M059J (cell line): ENCODE results near the gene CCDC194. TPM values are rescaled to one million over a fixed set of nuclear protein-coding genes. Genes with fewer than 3 reads are reported as not detected.

Experiments used
- DNase-seq: peaks from one replicate; pipeline ENCODE4 v3.0.0-alpha.2; 2012; ENCODE audit warnings: low read depth
- total RNA-seq: library from RNA; depleted of rRNA; stranded (reverse); fragments of >200 nt; shearing (Covaris generic); gene quantifications from 2 replicates; pipeline ENCODE4 v1.2.3, GENCODE V29; 2014

The CCDC194 gene
- total RNA-seq, 1 experiment from 2014 or later: 0.47 TPM

DNA sequence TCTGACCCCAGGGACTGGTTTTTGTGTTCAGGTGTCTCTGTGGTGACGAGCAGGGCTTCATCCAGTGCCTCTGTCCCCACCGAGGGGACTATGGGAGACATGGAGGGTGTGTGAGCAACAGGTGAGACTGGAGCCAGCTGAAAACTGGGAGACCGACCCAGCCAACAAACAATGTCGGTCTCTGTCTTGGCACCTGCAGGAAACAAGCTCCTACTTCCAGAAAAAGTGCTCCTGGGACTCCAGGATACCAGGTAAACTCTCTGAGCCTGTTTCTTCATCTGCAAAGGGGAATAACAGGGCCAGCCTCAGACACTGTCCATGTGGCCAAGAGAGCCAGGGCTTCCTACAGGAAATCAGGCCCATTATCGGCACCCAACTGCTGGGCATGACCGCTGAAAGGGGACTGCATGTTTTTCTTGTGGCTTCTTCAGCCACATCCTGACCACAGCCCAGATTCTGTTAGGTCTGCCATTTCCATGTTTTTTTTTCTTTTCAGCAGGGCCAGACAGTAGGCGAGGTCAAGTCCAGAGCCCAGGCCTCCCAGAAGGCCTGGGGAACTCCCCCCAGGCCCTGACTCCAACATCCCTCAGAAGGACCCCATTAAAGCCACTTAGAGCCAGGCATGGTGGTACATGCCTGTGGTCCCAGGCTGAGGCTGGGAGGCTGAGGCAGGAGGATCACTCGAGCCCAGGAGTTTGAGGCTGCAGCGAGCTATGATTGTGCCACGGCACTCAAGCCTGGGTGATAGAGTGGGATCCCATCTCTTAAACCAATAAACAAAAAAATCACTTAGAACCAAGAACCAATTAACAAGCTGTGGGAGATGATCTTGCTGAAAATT lies 12.3 kb upstream of the CCDC194 start:
- peak; percentile 93 for DNase-seq

DNA sequence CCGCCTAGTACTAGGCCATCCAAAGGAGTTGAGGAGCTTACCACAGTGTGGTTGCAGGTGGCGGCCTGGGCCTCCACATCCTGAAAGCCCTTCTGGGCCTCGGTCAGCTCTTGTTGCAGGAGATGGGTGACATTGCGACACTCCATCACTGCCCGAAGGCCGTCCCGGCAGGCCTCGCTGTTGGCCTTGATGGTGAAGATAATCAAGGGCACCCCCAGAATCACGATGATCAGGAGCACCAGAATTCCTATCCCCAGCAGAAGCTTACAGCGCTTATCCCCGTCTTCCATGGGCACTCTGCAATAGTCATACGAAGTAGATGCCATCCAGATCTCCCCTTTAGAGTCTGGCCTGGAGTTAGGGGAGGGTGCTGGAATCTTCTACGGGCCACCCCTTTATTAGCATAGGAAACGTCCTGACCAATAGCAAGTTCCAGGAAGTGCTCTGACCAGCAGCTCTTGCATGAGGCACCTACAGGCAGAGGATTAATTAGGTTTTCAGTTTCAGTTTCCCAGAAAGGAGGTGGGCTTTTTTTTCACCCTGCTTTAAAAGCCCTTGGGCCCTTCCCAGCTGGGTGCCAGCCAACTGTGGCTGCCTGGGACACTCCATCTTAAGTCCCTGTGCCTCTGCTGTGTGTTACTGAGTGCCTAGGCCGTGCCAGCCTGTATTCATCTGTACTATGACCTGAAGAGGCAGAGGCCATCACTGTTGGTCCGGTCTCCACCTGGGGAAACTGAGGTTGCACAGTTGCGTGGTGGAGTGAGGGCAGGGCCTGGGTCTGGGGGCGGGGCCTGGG lies 11.5 kb upstream of the CCDC194 start, which contains the start of gene BST2:
TSS of gene BST2 (minus strand) at position 381 of the 796 bp plus-strand sequence. CDS start at position 326, 55 bp downstream.
- DNase-seq: peak; percentile 97

DNA sequence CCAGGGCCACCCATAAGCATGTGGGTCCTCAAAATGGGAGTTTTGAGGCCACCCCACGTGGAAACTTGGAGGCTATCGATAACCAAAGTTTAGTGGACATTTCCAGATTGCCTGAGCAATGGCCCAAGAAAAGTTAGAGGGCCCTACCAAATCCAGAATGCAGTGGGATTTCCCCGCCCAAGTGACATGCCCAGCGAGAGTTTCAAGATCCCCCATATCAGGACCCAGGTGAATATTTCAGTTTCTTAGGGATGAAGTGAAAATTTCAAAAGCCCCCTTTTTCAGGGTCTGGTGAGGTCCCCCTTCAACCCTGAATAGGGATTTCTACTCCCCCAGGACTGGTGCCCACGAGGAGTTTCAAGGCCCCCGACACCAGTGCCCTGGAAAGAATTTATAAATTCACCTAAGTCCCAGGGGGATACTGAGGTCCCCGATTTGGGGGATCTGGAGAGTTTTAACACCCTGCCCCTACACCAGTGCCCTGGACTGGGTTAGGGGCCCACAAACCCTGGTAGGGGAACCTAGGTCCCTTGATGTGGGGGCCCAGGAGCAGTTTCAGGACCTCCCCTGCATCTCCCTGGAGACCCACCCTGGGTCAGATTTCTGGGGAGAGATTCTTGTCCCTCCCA lies 10.7 kb upstream of the CCDC194 start:
- DNase-seq: no peak

DNA sequence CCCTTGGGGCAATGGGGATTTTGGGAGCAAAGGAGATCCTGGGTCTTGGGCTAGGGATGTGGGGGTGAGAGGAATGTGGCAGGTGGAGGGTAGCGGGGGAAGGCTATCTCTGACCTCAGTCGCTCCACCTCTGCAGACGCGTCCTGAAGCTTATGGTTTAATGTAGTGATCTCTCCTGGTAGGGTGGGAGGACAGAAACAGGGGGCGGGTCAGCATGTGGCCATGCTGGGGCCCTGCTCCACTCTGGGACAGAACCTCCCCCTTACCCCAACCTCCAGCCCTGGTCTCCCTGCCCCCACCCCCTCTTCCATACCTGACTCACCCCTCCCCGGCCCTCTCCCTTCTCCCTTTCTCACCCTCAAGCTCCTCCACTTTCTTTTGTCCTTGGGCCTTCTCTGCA lies 10.0 kb upstream of the CCDC194 start:
- DNase-seq: no peak

DNA sequence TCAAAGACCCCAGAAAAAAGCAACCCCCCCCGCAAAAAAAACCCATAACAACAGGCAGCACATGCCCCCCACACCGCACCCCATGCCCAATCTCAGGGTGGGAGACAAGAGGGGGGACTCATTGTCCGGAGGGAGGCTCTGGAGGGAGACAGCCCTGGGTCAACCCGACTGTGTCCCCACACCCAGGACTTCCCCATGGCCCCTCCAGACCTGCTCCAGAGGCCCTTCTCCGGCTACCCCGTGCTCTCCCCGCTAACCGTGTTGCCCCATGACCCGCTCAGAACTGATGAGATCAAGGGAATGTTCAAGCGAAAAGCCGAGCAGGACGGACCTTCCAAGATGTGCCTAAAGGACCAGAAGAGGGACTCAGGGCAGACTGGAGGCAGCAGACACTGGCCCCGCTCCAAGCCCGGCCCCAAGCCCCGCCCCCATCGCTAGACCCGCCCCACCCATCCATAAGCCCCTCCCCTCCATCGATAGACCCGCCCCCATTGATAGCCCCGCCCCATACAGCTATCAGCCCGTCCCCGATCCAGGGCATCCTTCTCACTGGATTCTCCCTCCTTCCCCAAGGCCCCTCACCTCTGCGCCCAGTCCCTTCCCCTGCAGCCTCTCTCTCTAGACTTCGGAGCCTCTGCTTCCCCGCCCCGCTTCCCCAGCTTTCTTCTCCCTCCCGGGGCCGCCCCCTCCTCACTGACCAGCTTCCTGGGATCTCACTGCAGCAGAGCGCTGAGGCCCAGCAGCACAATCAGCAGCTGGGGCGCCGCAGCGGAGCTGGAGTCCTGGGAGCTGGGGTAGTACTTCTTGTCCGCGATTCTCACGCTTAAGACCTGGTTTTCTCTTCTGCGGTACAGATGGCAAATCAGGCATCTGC lies 9.2 kb upstream of the CCDC194 start:
- DNase-seq: no peak

DNA sequence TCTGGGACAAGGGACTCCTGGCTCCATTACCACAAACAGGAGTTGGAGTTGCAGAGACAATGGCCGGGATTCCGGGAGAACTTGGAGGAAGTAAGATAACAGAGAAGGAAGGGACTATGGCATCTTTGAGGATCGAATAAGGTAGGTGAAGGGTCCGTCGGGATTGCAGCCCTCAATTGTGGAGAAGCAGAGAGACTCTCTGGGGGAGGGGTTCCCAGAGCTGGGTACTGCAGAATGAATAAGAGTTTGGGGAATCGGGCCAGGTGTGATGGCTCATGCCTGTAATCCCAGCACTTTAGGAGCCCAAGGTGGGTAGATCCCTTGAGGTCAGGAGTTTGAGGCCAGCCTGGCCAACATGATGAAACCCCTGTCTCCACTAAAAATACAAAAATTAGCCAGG lies 7.6 kb upstream of the CCDC194 start:
- DNase-seq: no peak

DNA sequence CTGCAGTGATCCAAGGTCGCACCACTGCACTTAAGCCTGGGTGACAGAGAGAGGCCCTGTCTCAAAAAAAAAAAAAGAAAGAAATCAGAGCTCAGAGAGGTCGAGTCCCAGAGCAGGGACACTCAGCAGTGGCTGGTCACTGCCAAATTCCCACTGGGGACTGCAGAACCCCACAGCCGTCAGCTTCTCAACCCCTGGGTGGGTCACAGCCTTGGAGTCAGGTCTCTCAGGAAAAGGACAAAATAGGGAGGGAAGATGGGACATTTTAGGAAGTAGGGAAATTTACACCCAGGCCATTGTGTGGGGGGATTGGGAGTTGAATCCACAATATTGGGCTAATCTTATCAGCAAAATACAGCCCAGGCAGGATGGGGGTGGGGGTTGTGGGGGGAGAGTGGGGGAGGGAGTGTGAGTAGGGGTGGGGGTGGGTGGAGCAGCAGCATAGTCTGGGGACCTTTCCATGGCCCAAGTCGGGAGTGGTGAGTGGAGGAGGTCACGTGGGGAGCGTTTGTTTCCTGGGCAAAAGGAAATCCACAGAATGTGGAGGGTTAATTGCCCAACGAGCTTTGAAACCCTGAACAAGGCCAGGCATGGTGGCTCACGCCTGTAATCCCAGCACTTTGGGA lies 5.0 kb upstream of the CCDC194 start:
- no peak for DNase-seq

DNA sequence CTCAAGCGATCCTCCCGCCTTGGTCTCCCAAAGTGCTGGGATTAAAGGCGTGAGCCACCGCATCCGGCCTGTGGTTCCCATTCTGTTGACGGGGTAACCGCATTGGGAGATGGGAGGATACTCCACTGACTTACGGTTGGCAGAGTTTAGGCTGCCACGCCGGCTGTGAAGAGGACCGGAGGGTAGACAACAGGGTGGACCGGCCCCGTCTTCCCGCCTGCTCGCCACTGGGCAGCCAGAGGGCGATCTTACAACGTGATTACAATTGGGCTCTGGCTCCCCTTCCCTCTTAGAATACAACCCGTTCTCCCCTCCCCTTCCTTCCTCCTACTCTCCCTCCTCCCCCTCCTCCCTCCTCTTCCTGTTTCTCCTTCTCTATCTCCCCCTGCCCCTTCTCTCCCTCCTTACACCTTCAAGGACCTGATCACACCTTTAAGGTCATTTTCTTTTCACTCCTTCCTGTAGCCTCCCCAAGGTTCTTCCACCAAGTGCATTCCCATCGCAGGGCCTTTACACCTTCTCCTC lies 957 bp upstream of the CCDC194 start:
- peak; percentile 79 for DNase-seq

DNA sequence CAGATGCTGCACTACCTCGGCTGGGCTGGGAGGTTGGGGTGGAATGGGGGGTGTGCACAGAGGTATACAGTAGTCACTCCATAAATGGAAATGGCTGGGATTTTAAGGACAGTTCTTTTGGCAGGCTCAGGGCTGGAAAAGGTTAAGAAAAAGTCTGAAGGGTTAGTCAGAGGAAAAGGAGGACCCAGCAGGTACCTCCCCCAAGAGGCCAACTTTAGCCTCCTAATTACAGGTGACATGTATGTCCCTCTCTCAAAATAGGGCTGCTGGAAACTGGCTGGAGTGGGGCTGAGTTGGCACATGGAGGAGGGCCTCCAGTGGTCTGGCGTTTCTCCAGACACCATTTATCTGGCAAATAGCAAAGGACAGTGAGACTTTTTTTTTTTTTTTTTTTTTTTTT lies 994 bp downstream of the CCDC194 start:
- peak; percentile 90 for DNase-seq

DNA sequence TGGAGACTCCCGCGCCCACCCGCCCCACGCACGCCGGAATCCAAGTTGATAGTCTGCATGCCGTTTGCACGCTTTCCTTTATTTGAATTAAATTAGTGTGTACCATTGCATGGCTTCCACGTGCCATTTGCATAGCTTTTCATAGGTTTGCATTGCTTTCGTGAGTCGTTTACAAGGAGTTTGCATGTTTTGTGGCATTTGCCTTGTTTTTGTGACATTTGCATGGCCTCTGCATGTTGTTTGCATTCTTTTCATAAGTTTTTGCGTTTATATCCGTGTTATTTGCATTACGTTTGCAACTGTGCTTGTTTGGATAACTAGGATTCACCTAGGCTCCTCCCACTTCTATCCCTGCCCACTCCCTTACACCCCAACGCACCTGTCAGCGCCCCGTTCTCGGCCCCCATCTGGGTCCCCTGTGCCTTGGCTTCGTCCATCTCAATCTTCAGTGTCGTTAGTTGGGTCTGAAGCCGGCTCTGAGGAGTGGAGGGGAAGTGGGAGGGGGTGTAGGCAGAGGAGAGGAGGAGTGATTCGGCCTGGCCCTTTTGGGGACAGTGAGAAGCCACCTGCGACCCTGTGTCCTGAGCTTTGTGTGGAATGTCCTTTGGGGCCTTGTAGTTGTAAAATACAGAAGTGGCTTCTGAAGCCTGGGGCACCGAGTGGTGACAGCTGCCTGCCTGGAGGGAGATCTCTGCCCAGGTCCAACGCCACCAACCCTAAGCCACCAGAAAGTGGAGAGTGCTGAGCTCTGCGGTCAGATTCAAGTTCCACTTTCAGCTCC lies 2.4 kb downstream of the CCDC194 start:
- no peak for DNase-seq

DNA sequence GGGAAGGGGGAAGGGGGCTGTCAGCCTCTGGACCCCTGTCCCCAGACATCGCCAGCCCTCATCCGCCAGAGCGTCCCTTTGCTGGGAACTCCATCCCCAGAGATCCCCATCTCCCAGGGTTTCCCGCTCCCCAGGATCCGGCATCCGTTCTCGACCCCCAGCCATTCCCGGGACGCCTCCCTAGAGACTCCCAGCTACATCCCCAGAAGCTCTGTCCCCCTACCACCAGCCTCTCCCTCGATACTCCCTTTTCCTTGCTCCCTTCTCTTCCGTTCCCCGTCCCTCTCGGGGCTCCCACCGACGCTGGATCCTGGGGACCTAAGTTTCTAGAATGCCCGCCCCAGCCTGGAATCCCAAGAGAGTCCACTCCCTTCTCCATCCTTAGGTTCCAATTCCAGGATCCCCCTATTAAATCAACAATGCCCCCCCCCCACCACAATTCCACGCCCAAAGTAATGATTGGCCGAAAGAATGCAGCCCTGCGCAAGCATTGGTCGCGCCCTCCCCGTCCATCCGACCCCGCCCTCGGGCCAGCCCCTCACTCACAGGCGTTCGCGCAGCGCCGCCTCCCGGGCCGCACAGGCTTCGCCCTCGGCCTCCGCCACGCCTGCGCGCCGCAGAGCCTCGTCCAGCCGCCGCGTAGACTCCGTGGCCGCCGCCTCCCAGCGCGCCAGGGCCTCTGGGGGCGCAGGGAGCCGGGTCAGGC lies 3.2 kb downstream of the CCDC194 start:
- DNase-seq: peak; percentile 92

DNA sequence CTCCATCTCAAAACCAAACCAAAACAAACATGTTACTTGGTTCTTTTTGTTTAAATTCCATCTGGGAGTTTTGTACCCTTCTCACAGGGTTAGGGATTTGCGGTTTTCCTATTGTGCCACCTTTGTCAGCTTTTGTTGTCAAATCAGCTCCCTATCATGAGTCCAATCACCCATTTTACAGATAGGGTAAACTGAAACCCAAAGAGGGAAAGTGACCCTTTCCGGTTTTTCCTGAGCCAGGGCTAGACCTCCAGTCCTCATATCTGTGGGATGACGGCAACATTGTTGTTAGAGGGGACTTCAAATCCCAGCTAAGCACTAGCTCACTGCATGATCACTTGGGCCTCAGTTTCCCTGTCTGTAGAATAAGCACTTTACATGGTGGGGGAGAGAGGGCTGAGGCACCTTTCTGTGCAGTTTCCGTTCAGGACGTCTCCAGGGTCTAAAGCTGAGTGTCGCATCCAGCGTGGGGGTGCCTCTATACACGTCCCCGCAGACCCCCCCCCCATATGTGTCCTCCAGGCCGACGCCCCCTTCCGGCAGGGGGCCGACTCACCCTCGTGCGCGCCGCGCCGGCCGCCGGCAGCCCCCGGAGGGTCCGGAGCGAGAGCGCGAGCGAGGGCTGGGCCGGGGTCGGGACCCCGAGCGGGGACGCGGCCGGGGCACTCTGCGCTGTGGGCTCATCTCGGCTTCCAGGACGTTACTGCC lies 3.9 kb downstream of the CCDC194 start:
- DNase-seq: no peak

DNA sequence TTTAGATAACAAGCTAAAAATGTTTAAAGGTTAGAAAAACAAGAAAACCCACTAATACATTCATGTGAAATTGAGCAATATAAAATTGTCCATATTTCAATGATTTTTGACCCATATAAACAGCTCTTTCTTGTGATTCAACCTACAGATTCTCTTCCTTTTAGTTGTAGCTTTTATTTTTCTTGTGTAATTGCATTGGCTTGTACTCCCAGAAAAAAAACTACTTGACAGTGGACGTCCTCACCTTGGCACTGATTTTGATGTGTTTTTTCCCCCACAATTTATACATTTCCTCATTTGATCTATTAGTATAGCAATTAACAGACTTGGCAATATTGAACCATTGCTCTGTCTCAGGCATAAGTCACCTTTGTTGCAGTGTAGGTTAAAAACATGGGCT lies 4.7 kb downstream of the CCDC194 start:
- no peak for DNase-seq

DNA sequence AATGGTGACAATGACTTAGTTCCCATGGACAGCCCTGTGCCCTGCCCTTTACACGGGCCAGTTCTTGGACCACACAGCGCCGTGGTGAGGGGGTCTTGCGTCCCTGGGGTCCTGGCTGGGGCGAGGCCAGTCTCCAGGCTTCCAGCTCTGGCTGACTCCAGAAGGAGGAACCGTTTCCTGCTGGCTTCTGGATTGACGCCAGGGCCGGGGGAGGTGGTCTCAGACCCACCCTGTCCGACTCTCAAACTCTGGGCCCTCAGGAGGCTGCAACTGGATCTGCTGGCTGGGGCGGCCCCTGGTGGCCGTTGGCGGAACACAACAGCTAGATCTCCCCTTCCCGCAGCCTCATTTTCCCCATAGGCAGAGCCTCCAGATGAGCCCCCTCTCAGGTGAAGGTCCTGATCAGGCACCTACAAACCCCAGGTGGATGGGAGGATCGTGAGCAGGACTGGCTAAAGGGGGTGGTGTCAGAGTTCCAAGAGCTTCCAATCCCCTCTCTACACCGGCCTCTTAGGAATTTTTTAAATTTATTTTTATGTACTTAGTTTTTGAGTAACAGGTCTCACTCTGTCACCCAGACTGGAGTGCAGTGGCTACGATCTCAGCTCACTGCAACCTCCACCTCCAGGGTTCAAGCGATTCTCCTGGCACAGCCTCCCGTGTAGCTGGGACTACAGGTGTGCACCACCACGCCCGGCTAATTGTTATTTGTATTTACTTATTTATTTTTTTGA lies 8.0 kb downstream of the CCDC194 start:
- peak; percentile 46 for DNase-seq

DNA sequence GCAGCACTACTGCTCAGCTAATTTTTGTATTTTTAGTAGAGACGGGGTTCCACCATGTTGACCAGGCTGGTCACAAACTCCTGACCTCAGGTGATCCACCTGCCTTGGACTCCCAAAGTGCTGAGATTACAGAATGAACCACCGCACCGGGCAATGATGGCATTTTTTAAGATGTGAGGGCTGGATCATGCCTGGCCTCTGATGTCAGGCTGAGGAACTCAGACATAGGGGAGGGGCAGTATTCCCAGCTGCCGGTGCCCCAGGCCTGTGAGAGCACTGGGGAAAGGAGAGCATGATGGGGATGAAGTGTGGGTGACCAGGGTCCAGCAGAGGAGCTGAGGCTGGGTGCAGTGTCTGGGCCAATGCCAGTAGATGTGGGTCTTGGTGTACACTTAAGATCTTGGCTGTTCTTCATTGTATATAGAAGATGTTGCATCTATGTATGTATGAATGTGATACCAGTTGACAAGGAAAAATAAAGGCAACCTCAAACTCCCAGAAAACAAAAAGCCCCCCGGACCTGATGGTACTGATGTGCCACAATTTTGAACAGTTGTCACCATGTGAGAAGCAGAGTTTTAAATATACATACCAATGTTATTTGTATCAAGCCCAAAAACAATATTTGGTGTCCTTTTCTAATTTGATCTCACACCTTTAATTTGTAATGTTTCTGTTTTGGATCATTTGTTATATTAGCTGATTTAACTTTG lies 13.4 kb downstream of the CCDC194 start:
- no peak for DNase-seq

DNA sequence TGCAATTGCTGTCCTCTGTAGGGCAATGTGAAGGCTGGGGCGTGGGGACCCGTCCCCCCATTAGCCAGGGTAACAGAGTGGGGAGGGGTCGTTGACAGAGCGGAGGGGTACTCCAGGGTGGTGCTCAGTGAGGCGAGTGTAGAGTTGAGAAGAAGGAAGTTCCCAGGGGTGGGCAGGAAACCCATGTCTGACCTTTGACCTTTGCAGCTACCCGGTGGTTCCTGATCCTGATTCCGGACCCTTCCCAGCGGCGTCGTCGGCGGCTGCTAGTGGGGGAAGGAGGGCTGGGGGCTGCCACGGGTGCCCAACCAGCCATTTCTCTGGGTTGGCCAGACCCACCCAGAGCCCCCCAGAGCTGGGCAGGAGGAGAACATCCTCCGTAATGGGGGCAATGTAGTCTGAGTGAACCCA lies 14.8 kb downstream of the CCDC194 start:
- DNase-seq: no peak

DNA sequence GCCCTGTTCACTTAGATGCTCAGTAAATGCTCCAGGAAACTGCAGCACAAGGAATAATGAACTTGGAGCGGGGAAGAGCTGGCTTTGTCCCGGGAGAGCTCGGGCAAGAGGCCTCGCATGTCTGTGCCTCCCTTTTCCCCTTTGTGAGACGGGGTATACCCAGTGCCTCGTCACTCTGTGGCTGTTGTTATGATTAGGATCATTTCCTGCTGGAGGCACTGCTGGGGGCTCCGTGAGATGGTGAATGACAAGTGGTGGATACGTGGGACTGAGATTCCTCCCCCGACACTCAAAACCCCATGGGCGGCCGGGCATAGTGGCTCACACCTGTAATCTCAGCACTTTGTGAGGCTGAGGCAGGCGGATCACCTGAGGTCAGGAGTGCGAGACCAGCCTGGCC lies 15.7 kb downstream of the CCDC194 start:
- DNase-seq: no peak
